GM12874 (cell line): Measurements from ENCODE around the gene MOSPD2.

ENCODE experiments used
- TF ChIP-seq, protein P1 (sequence below): IDR thresholded peaks from 2 replicates; pipeline ENCODE4 v1.5.1; 2011; ENCODE audit warnings: low read depth, mild to moderate bottlenecking, control low read depth, low read length, moderate library complexity; ENCODE audit not compliant: insufficient read depth

The MOSPD2 gene

GRCh38 chrX:14913241-14913640 is 40.0 kb downstream of the MOSPD2 start:
- TF ChIP-seq, protein P1, sequence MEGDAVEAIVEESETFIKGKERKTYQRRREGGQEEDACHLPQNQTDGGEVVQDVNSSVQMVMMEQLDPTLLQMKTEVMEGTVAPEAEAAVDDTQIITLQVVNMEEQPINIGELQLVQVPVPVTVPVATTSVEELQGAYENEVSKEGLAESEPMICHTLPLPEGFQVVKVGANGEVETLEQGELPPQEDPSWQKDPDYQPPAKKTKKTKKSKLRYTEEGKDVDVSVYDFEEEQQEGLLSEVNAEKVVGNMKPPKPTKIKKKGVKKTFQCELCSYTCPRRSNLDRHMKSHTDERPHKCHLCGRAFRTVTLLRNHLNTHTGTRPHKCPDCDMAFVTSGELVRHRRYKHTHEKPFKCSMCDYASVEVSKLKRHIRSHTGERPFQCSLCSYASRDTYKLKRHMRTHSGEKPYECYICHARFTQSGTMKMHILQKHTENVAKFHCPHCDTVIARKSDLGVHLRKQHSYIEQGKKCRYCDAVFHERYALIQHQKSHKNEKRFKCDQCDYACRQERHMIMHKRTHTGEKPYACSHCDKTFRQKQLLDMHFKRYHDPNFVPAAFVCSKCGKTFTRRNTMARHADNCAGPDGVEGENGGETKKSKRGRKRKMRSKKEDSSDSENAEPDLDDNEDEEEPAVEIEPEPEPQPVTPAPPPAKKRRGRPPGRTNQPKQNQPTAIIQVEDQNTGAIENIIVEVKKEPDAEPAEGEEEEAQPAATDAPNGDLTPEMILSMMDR: no peak

- TF ChIP-seq, protein P1: no peak
Observed at GRCh38 chrX:14915596-14915995, 42.4 kb downstream of the MOSPD2 start.

DNA sequence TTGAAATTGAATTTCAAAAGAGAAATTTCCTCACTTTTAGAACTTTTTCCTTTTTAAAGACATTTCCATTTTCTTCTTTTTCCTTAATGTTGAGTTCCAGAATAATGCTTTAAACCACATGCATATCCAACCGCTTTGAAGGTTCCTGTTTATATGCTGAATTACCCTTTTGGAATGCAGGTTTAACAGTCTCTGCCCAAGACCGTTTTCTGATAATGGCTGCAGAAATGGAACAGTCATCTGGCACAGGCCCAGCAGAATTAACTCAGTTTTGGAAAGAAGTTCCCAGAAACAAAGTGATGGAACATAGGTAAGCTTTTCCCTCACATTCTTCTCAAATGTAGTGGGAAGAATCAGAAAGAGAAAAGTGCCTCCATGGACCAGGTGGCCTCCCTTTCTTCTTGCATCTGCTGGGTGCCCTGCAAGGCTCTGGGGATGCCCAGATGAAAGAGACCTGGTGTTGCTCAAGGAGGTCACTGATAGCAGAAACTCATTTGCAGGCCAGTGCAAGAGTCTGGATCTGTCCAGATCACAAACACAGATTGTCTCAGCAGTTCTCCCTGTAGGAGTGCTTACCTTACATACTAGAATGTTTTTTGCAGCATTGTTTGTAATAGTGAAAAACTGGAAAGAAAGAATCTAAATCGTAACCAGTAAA is 42.9 kb downstream of the MOSPD2 start:
- TF ChIP-seq, protein P1: no peak

DNA sequence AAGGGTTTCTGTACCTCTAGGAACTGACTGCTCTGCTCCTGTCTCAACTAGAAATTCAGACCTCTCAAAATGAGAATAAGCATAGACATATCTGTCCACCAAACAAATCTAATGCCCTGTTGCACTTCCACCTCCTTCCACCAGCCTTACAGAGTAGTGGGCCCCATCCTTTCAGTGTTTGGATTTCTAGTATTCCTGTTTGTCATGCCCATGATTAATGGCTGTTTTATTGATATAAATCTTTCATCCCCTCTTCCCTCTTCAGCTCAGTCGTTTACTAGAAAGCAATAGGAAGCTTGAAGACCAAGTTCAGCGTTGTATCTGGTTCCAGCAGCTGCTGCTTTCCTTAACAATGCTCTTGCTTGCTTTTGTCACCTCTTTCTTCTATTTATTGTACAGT is 46.2 kb downstream of the MOSPD2 start:
- TF ChIP-seq, protein P1: no peak

DNA sequence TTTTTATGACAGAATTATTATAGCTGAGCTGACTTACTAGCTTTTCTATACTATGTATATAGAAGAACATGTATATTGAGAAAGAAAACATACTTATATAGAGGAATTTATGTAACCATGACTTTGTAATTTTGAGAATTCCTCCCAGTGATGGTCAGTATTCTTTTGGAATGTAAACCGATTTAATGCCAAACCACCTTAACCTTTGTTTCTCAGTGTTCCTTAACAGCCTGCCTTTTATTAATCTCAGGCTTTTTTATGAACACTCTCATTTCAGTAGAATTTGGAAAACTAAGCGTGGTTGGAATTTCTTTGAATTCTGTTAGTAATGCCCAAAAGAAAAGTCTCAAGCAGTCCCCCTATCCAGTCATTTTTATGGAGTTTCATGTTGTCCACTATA is 47.0 kb downstream of the MOSPD2 start:
- TF ChIP-seq, protein P1: no peak

- TF ChIP-seq, protein P1: no peak
Observed at GRCh38 chrX:14922437-14922836, 49.2 kb downstream of the MOSPD2 start.

- TF ChIP-seq, protein P1: no peak
Observed at GRCh38 chrX:14923761-14924160, 50.5 kb downstream of the MOSPD2 start.
